ENCODE measurements around the gene TMEM163. TPM values are rescaled to one million over a fixed set of nuclear protein-coding genes. Genes with fewer than 3 reads are reported as not detected.

Gene TMEM163
- total RNA-seq, 1 experiment from 2014 or later: 0.94 TPM

- Mint-ChIP-seq H3K4me1 (peaks cover 25% of the 10 kb centered on the region), H3K9me3 (peaks cover 3% of the 10 kb centered on the region; the same call in 1 of the 2 replicates), H3K27me3 (ENCODE audit: low read depth) (peaks cover 4% of the 10 kb centered on the region; the same call in 1 of the 2 replicates), H3K27ac (no peak overlapping the region), H3K36me3 (no peaks in the 10 kb centered on the region), H3K4me3 (no peak overlapping the region)
- DNase-seq (ENCODE audit: low spot score): no peak
- TF ChIP-seq CREB1 (CRISPR knock-in tag; IDR thresholded peaks at IDR 0.05) (no peak), USF2 (CRISPR knock-in tag; IDR thresholded peaks at IDR 0.05) (peak; percentile 56)
- CTCF ChIA-PET: interaction anchor here (2.1 kb wide), 1 partner anchor 256 kb away, joined by 7 read pairs; no protein-coding TSS in a partner anchor
- POLR2A ChIA-PET: interaction anchor here (1.1 kb wide), 1 partner anchor 212 kb away, joined by 3 read pairs; the partner anchor contains the start of gene CCNT2
- peak; percentile 66 for ATAC-seq
Measured at GRCh38 chr2:134706587-134707329, 12.0 kb downstream of the TMEM163 start.

DNA sequence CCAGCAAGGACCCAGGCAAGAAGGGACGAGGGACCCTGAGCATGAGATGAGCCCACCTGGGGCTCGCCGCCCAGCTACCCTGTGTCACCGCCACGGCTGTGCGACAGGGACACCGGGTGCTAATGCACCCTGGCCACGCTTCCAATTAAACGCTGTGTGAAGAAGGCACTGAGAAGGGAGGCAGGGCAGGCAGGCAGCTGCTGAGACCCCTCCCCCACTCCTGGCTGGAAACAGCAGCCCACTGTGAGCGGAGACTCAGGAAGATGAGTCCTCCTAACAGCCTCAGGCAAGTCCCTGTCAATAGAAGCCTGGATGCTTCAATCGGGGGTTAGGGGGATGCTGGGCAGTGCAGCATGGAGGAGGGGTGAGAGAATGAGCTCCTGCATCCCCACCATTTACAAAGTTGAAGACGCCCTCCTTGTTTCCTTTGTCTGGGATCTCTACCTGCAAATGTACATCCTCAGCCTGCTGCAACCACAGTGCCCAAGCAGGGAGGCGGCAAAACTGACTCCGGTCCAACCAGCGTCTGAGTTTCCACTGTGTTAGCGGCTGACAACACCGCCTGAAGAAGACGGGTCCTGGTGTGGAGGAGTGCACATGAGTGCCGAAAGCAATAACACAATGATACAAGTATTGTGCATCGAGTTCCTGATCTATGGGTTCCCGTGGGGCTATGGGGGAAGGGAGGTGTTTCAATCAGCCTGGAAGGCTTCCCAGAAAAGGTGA, 12.8 kb downstream of the TMEM163 start:
- TF ChIP-seq FOXP1 (CRISPR knock-in tag; IDR thresholded peaks at IDR 0.05; ENCODE audit: borderline replicate concordance) (0 out of 2 replicates have a peak, but pooled peaks have one; percentile 18), SOX15 (CRISPR knock-in tag; IDR thresholded peaks at IDR 0.05) (no peak)
- TF ChIP-seq, protein P1, sequence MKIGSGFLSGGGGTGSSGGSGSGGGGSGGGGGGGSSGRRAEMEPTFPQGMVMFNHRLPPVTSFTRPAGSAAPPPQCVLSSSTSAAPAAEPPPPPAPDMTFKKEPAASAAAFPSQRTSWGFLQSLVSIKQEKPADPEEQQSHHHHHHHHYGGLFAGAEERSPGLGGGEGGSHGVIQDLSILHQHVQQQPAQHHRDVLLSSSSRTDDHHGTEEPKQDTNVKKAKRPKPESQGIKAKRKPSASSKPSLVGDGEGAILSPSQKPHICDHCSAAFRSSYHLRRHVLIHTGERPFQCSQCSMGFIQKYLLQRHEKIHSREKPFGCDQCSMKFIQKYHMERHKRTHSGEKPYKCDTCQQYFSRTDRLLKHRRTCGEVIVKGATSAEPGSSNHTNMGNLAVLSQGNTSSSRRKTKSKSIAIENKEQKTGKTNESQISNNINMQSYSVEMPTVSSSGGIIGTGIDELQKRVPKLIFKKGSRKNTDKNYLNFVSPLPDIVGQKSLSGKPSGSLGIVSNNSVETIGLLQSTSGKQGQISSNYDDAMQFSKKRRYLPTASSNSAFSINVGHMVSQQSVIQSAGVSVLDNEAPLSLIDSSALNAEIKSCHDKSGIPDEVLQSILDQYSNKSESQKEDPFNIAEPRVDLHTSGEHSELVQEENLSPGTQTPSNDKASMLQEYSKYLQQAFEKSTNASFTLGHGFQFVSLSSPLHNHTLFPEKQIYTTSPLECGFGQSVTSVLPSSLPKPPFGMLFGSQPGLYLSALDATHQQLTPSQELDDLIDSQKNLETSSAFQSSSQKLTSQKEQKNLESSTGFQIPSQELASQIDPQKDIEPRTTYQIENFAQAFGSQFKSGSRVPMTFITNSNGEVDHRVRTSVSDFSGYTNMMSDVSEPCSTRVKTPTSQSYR (CRISPR knock-in tag; IDR thresholded peaks at IDR 0.05): peak; percentile 82; the same call in 1 of the 2 replicates
- CTCF ChIA-PET: interaction anchor here (2.1 kb wide), 1 partner anchor 255 kb away, joined by 7 read pairs; no protein-coding TSS in a partner anchor
- ATAC-seq: peak; percentile 73
- Mint-ChIP-seq H3K4me1 (peaks cover 20% of the 10 kb centered on the region), H3K36me3 (no peaks in the 10 kb centered on the region), H3K27me3 (ENCODE audit: low read depth) (peaks cover 4% of the 10 kb centered on the region; the same call in 1 of the 2 replicates), H3K4me3 (no peak overlapping the region), H3K27ac (no peak overlapping the region), H3K9me3 (peaks cover 3% of the 10 kb centered on the region; the same call in 1 of the 2 replicates)
- DNase-seq (ENCODE audit: low spot score): peak; percentile 54
- POLR2A ChIA-PET: interaction anchor here (1.1 kb wide), 1 partner anchor 213 kb away, joined by 3 read pairs; the partner anchor contains the start of gene CCNT2

DNA sequence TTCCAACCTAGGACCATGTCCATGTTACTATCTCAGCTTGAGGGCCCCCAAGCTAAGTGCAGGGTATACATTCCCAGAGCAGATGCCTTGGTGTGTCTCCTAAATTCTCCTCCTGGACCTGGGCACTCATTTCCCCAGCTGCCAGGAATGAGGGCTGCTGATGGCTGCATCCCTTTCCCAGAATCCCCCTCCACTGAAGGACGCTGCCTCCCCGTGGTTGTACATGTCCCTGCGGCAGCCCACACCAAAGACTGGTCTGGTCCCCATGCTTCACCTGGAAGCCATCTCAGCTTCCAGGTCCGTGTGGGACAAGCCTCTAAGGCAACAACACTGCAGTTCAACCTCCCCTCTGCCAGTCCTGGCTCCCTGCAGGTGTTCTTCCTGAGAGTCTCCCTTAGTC, 14.6 kb downstream of the TMEM163 start:
- no peak for TF ChIP-seq ETV6 (CRISPR knock-in tag; IDR thresholded peaks at IDR 0.05)
- DNase-seq (ENCODE audit: low spot score) (no peak), ATAC-seq (no peak; the same call in 1 of the 2 replicates)
- Mint-ChIP-seq H3K4me1 (peaks cover 20% of the 10 kb centered on the region), H3K27me3 (ENCODE audit: low read depth) (peaks cover 4% of the 10 kb centered on the region; the same call in 1 of the 2 replicates), H3K36me3 (no peaks in the 10 kb centered on the region), H3K4me3 (no peak overlapping the region), H3K27ac (no peak overlapping the region), H3K9me3 (peaks cover 3% of the 10 kb centered on the region; the same call in 1 of the 2 replicates)
- ChIA-PET CTCF (interaction anchor here (0.7 to 1.5 kb wide), 2 partner anchors 30 to 253 kb away, joined by 4 to 5 read pairs; no protein-coding TSS in a partner anchor), POLR2A (interaction anchor here (0.7 kb wide), 1 partner anchor 1302 kb away, joined by 3 read pairs; no protein-coding TSS in a partner anchor)

DNA sequence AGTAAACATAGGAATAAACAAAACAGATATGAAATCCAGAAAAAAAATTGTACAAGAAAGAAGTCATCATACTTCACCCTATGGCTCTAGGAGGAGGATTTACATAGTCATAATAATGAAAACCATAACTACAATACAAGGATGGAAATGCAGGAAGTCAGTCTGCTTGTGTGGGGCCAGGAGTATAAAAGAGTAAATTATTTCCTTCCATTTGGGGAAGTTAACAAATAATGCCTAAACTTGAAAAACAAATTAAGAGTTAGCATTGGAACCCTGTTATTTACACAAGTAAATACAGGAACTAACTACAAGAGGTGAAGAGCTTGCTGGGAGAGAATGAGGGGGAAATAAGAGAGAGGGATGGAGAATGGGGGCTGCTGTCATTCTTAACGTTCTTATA, 15.4 kb downstream of the TMEM163 start:
- H3K27ac Mint-ChIP-seq: no peak overlapping the region
- peaks cover 3% of the 10 kb centered on the region; the same call in 1 of the 2 replicates for H3K9me3 Mint-ChIP-seq
- no peak for DNase-seq (ENCODE audit: low spot score)
- ChIA-PET POLR2A (interaction anchor here (0.7 kb wide), 1 partner anchor 1302 kb away, joined by 3 read pairs; no protein-coding TSS in a partner anchor), CTCF (interaction anchor here (0.7 to 1.5 kb wide), 3 partner anchors 31 to 253 kb away, joined by 3 to 5 read pairs (median 4); no protein-coding TSS in a partner anchor)
- ATAC-seq: no peak
- no peaks in the 10 kb centered on the region for H3K36me3 Mint-ChIP-seq
- H3K27me3 Mint-ChIP-seq (ENCODE audit: low read depth): peaks cover 4% of the 10 kb centered on the region; the same call in 1 of the 2 replicates
- H3K4me1 Mint-ChIP-seq: peaks cover 20% of the 10 kb centered on the region
- no peak overlapping the region for H3K4me3 Mint-ChIP-seq
- TF ChIP-seq ELF4 (CRISPR knock-in tag; IDR thresholded peaks at IDR 0.05; ENCODE audit: low read depth) (no peak), AFF4 (CRISPR knock-in tag; IDR thresholded peaks at IDR 0.05; ENCODE audit: borderline replicate concordance) (no peak), IRF1 (CRISPR knock-in tag; IDR thresholded peaks at IDR 0.05) (no peak), IRF2 (CRISPR knock-in tag; IDR thresholded peaks at IDR 0.05; ENCODE audit: borderline replicate concordance, low read depth) (no peak), ZNF423 (CRISPR knock-in tag; IDR thresholded peaks at IDR 0.05) (no peak), NR1H2 (CRISPR knock-in tag; IDR thresholded peaks at IDR 0.05) (no peak), SP1 (CRISPR knock-in tag; conservative IDR thresholded peaks at IDR 0.05) (no peak)

Data from WTC11 (cell line).